ENCODE results near the gene GPHN. TPM values are rescaled to one million over a fixed set of nuclear protein-coding genes. Genes with fewer than 3 reads are reported as not detected.

GPHN gene
- total RNA-seq, 1 experiment from 2014 or later: 11.3 TPM

DNA sequence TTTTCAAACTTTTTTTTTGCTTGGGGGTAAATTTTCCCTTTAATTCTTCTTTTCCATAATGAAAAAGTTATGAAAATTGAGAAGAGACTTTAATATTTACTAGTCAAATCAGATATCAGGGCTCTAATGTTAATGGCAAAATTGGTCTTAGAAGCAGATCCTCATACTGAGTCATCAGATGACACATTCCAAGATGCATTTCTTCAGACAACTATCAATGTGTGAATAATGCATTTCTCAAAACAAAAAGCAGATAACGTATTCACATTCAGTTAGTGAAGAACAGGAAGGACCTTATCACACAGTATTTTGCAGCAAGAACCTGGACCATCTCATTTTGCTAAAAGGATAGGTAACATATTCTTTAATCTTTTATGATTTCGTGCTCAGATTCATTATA is 130.7 kb downstream of the GPHN start:
- H3K36me3 Mint-ChIP-seq (ENCODE audit: insufficient read depth, unreplicated experiment): no peaks in the 10 kb centered on the region
- H3K4me3 Mint-ChIP-seq (ENCODE audit: unreplicated experiment): no peak overlapping the region
- Histone ChIP-seq H3K4me1 (peaks cover 9% of the 10 kb centered on the region), H3K4me3 (ENCODE audit: low read depth, low read length) (no peak overlapping the region), H3K36me3 (ENCODE audit: control insufficient read depth, insufficient read depth, low read length) (no peaks in the 10 kb centered on the region), H3K27me3 (replicated peaks; ENCODE audit: control insufficient read depth, insufficient read depth, low read length) (no peaks in the 10 kb centered on the region), H3K9me3 (no peaks in the 10 kb centered on the region)
- no peaks in the 10 kb centered on the region for H3K9me3 Mint-ChIP-seq (ENCODE audit: unreplicated experiment)
- peaks cover 8% of the 10 kb centered on the region for H3K4me1 Mint-ChIP-seq (ENCODE audit: low read depth, unreplicated experiment)
- intact Hi-C loops (cut with micrococcal nuclease; ENCODE audit: unreplicated experiment): no loop called here
- ChIA-PET POLR2A (no interaction called here), CTCF (no interaction called here)
- no peaks in the 10 kb centered on the region for H3K27me3 Mint-ChIP-seq (ENCODE audit: insufficient read depth, unreplicated experiment)
- no peak for DNase-seq
- H3K27ac Mint-ChIP-seq (ENCODE audit: unreplicated experiment): no peak overlapping the region
- no TSS peak for BruUV-seq (replicated peaks)
- TF ChIP-seq, protein P1, sequence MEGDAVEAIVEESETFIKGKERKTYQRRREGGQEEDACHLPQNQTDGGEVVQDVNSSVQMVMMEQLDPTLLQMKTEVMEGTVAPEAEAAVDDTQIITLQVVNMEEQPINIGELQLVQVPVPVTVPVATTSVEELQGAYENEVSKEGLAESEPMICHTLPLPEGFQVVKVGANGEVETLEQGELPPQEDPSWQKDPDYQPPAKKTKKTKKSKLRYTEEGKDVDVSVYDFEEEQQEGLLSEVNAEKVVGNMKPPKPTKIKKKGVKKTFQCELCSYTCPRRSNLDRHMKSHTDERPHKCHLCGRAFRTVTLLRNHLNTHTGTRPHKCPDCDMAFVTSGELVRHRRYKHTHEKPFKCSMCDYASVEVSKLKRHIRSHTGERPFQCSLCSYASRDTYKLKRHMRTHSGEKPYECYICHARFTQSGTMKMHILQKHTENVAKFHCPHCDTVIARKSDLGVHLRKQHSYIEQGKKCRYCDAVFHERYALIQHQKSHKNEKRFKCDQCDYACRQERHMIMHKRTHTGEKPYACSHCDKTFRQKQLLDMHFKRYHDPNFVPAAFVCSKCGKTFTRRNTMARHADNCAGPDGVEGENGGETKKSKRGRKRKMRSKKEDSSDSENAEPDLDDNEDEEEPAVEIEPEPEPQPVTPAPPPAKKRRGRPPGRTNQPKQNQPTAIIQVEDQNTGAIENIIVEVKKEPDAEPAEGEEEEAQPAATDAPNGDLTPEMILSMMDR (IDR thresholded peaks at IDR 0.05; ENCODE audit: insufficient read depth in 1 of 2, low read depth in 1 of 2, low read length in 1 of 2, severe bottlenecking in 1 of 2, unreplicated experiment in 1 of 2): no peak

DNA sequence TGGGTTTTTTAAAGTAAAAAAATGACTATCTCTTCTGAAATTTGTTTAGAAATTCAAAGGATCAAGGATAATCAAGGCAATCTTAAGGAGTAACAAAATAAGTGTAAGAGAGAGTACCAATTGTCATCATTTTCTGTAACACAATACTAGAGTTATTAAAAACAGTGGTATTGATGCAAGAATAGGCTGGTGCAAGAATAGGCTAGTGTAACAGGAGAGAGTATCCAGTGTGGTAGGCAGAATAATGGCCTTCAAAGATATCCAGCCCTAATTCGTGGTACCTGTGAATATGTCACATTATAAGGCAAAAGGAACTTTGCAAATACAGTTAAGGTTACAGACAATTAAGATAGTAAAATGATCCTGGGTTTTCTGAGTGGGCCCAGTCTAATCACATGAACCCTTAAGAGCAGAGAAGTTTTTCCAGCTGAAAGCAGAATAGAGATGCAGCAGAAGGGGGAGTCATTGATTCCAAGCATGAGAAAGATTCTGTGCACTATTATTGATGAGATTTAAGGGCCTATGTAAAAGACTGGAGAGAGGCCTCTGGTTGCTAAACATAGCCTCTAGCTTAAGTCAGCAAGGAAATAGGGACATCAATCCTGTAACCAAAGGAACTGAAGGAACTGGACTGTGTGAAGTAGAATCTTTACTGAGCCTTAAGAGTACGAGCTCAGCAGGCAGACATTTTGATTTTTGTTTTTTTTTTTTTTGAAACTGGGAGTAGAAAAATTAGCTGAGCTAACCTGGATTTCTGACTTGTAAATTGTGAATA is 134.1 kb downstream of the GPHN start:
- no peak for DNase-seq
- Histone ChIP-seq H3K27me3 (replicated peaks; ENCODE audit: control insufficient read depth, insufficient read depth, low read length) (no peaks in the 10 kb centered on the region), H3K4me3 (ENCODE audit: low read depth, low read length) (no peak overlapping the region), H3K4me1 (no peaks in the 10 kb centered on the region), H3K9me3 (no peaks in the 10 kb centered on the region), H3K36me3 (ENCODE audit: control insufficient read depth, insufficient read depth, low read length) (no peaks in the 10 kb centered on the region)
- Mint-ChIP-seq H3K9me3 (ENCODE audit: unreplicated experiment) (no peaks in the 10 kb centered on the region), H3K27ac (ENCODE audit: unreplicated experiment) (no peak overlapping the region), H3K4me3 (ENCODE audit: unreplicated experiment) (no peak overlapping the region), H3K4me1 (ENCODE audit: low read depth, unreplicated experiment) (no peaks in the 10 kb centered on the region), H3K27me3 (ENCODE audit: insufficient read depth, unreplicated experiment) (no peaks in the 10 kb centered on the region), H3K36me3 (ENCODE audit: insufficient read depth, unreplicated experiment) (no peaks in the 10 kb centered on the region)
- intact Hi-C loops (cut with micrococcal nuclease; ENCODE audit: unreplicated experiment): no loop called here
- BruUV-seq (replicated peaks): no TSS peak
- CTCF ChIA-PET: no interaction called here
- TF ChIP-seq, protein P1 (IDR thresholded peaks at IDR 0.05; ENCODE audit: insufficient read depth in 1 of 2, low read depth in 1 of 2, low read length in 1 of 2, severe bottlenecking in 1 of 2, unreplicated experiment in 1 of 2): no peak
- POLR2A ChIA-PET: no interaction called here

DNA sequence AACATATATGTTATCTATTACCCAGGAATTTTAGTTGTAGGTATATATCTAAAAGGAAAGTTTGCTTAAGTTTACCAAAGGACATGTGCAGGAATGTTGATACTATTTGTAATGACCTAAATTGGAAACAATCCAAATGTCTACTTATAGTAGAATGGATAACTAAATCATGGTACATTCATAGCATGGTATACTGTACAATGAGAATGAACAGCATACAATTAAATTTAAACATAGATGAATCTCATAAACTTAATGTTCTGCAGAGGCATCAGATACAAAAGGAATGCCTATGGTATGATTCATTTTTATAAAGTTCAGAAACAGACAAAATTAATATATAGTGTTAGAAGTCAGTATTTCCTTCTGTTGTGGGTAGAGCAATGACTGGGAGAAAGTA is 135.4 kb downstream of the GPHN start:
- Mint-ChIP-seq H3K9me3 (ENCODE audit: unreplicated experiment) (no peaks in the 10 kb centered on the region), H3K4me3 (ENCODE audit: unreplicated experiment) (no peak overlapping the region), H3K4me1 (ENCODE audit: low read depth, unreplicated experiment) (no peaks in the 10 kb centered on the region), H3K27ac (ENCODE audit: unreplicated experiment) (no peak overlapping the region), H3K27me3 (ENCODE audit: insufficient read depth, unreplicated experiment) (no peaks in the 10 kb centered on the region), H3K36me3 (ENCODE audit: insufficient read depth, unreplicated experiment) (no peaks in the 10 kb centered on the region)
- BruUV-seq (replicated peaks): no TSS peak
- no peaks in the 10 kb centered on the region for H3K27me3 ChIP-seq (replicated peaks; ENCODE audit: control insufficient read depth, insufficient read depth, low read length)
- POLR2A ChIA-PET: no interaction called here
- H3K36me3 ChIP-seq (ENCODE audit: control insufficient read depth, insufficient read depth, low read length): no peaks in the 10 kb centered on the region
- DNase-seq: no peak
- intact Hi-C loops (cut with micrococcal nuclease; ENCODE audit: unreplicated experiment): no loop called here
- H3K9me3 ChIP-seq: no peaks in the 10 kb centered on the region
- CTCF ChIA-PET: interaction anchor here (0.6 kb wide), 1 partner anchor 284 kb away, joined by 3 read pairs; no protein-coding TSS in a partner anchor
- TF ChIP-seq, protein P1 (IDR thresholded peaks at IDR 0.05; ENCODE audit: insufficient read depth in 1 of 2, low read depth in 1 of 2, low read length in 1 of 2, severe bottlenecking in 1 of 2, unreplicated experiment in 1 of 2): no peak
- no peaks in the 10 kb centered on the region for H3K4me1 ChIP-seq
- H3K4me3 ChIP-seq (ENCODE audit: low read depth, low read length): no peak overlapping the region
